SU-DHL-6 (cell line): ENCODE data around the gene SRRM4.
"Not testable (repeated sequence)": the region's sequence is repeated elsewhere in the genome, so short reads cannot be mapped to it uniquely, and the experiment has no call there.

Experiments
- H2AFZ ChIP-seq: fragments of 200-600 bp; sonication (generic); 2 replicates; pipeline ENCODE4 v1.6.1; 2014; ENCODE audit warnings: low read depth, mild to moderate bottlenecking, moderate library complexity, mixed read lengths, antibody characterized with exemption, low read length; ENCODE audit not compliant: severe bottlenecking
- H3F3A ChIP-seq: fragments of 200-600 bp; shearing (Covaris generic); 2 replicates; pipeline ENCODE4 v1.6.0; 2016; ENCODE audit warnings: antibody characterized with exemption, mild to moderate bottlenecking; ENCODE audit not compliant: insufficient read depth
- H3K27ac ChIP-seq: fragments of 200-600 bp; sonication (generic); 2 replicates; pipeline ENCODE4 v1.5.1; 2016; ENCODE audit warnings: low read depth, mild to moderate bottlenecking, low read length, moderate library complexity, mixed read lengths
- H3K27me3 ChIP-seq: fragments of 200-600 bp; sonication (generic), shearing (Covaris generic); 2 replicates; pipeline ENCODE4 v1.6.0; 2014; ENCODE audit warnings: mild to moderate bottlenecking, low read length
- H3K36me3 ChIP-seq: fragments of 200-600 bp; sonication (generic); 2 replicates; pipeline ENCODE4 v1.6.1; 2014; ENCODE audit warnings: mild to moderate bottlenecking, low read length, mixed read lengths
- H3K4me2 ChIP-seq: fragments of 300-600, 200-600 bp; shearing (Covaris generic), sonication (generic); 2 replicates; pipeline ENCODE4 v1.6.0; 2014; ENCODE audit warnings: low read length, low read depth, mild to moderate bottlenecking; ENCODE audit not compliant: poor library complexity, severe bottlenecking
- H3K4me3 ChIP-seq: fragments of 200-600 bp; sonication (generic); 2 replicates; pipeline ENCODE4 v1.5.1; 2014; ENCODE audit warnings: antibody characterized with exemption, low read length, mild to moderate bottlenecking, mixed read lengths; ENCODE audit not compliant: insufficient read depth, poor library complexity, severe bottlenecking
- H3K79me2 ChIP-seq: fragments of 200-600 bp; sonication (generic); 2 replicates; pipeline ENCODE4 v1.6.1; 2014; ENCODE audit warnings: mild to moderate bottlenecking, low read length, moderate library complexity; ENCODE audit not compliant: insufficient read depth
- H3K9ac ChIP-seq: fragments of 200-600 bp; sonication (generic); 2 replicates; pipeline ENCODE4 v1.7.0; 2014; ENCODE audit warnings: mild to moderate bottlenecking, low read length
- H3K9me2 ChIP-seq: fragments of 200-600 bp; sonication (generic); replicated peaks from 2 replicates; pipeline ENCODE4 v1.6.1; 2014; ENCODE audit warnings: low read length; ENCODE audit not compliant: insufficient read depth
- H3K9me3 ChIP-seq: fragments of 200-600 bp; sonication (generic); 2 replicates; pipeline ENCODE4 v1.6.1; 2014; ENCODE audit warnings: low read length, mixed read lengths; ENCODE audit not compliant: insufficient read depth
- H4K20me1 ChIP-seq: fragments of 200-600 bp; sonication (generic); 2 replicates; pipeline ENCODE4 v1.6.1; 2014; ENCODE audit warnings: low read depth, mild to moderate bottlenecking, antibody characterized with exemption, low read length, moderate library complexity, mixed read lengths
- CTCF ChIP-seq: fragments of 200-600 bp; sonication (generic); IDR thresholded peaks from one replicate; pipeline ENCODE4 v1.5.1; 2017; ENCODE audit warnings: antibody characterized with exemption, mild to moderate bottlenecking, low read length, moderate library complexity; ENCODE audit not compliant: insufficient read depth, poor library complexity, severe bottlenecking
- EZH2phosphoT487 ChIP-seq: fragments of 200-600 bp; sonication (generic), shearing (Covaris generic); conservative IDR thresholded peaks from 2 replicates; pipeline ENCODE4 v1.6.1; 2018; ENCODE audit warnings: mild to moderate bottlenecking, antibody characterized with exemption, low read length, moderate library complexity, mixed read lengths

SRRM4 gene

GRCh38 chr12:119102274-119102673 lies 120.9 kb downstream of the SRRM4 start:
- Histone ChIP-seq H3K9ac (no peak overlapping the region), H3K27me3 (no peaks in the 10 kb centered on the region), H3K9me2 (no peaks in the 10 kb centered on the region), H3F3A (no peaks in the 10 kb centered on the region), H3K4me2 (no peak overlapping the region), H3K79me2 (no peaks in the 10 kb centered on the region), H3K4me3 (no peak overlapping the region), H4K20me1 (no peaks in the 10 kb centered on the region), H3K27ac (no peak overlapping the region), H3K9me3 (no peaks in the 10 kb centered on the region), H3K36me3 (no peaks in the 10 kb centered on the region), H2AFZ (no peak overlapping the region)
- TF ChIP-seq EZH2phosphoT487: no peak
- no peak for TF ChIP-seq CTCF

- no peaks in the 10 kb centered on the region for H3K9me3 ChIP-seq
- no peaks in the 10 kb centered on the region for H3F3A ChIP-seq
- H3K4me3 ChIP-seq: no peak overlapping the region
- H4K20me1 ChIP-seq: no peaks in the 10 kb centered on the region
- no peak overlapping the region for H2AFZ ChIP-seq
- no peaks in the 10 kb centered on the region for H3K36me3 ChIP-seq
- H3K79me2 ChIP-seq: no peaks in the 10 kb centered on the region
- no peak overlapping the region for H3K4me2 ChIP-seq
- no peak overlapping the region for H3K9ac ChIP-seq
- no peaks in the 10 kb centered on the region for H3K9me2 ChIP-seq
- H3K27me3 ChIP-seq: no peaks in the 10 kb centered on the region
- TF ChIP-seq CTCF (no peak), EZH2phosphoT487 (no peak)
- no peak overlapping the region for H3K27ac ChIP-seq
These were observed 121.4 kb downstream of the SRRM4 start for GRCh38 chr12:119102714-119103113.

GRCh38 chr12:119104969-119105368 lies 123.6 kb downstream of the SRRM4 start:
- H2AFZ ChIP-seq, H3K79me2 ChIP-seq, H3K36me3 ChIP-seq, H3K27me3 ChIP-seq, H3K9me3 ChIP-seq, H3K4me3 ChIP-seq, H3K4me2 ChIP-seq, H3F3A ChIP-seq, H3K9ac ChIP-seq, H3K9me2 ChIP-seq, H3K27ac ChIP-seq, H4K20me1 ChIP-seq: not testable (repeated sequence)

GRCh38 chr12:119113496-119113986 lies 132.2 kb downstream of the SRRM4 start:
- Histone ChIP-seq H2AFZ (no peak overlapping the region), H3K4me3 (no peak overlapping the region), H3K9ac (no peak overlapping the region), H3K9me3 (no peaks in the 10 kb centered on the region), H3K9me2 (no peaks in the 10 kb centered on the region), H3F3A (no peaks in the 10 kb centered on the region), H3K27ac (no peak overlapping the region), H3K27me3 (no peaks in the 10 kb centered on the region), H4K20me1 (no peaks in the 10 kb centered on the region), H3K4me2 (no peak overlapping the region), H3K79me2 (no peaks in the 10 kb centered on the region), H3K36me3 (no peaks in the 10 kb centered on the region)
- TF ChIP-seq EZH2phosphoT487 (no peak), CTCF (no peak)
